HepG2 (cell line): ENCODE measurements around the gene MRS2. TPM values are rescaled to one million over a fixed set of nuclear protein-coding genes. Genes with fewer than 3 reads are reported as not detected.

Source experiments
- CC2D1A ChIP-seq: sonication (generic); formaldehyde crosslinking; IDR thresholded peaks from 2 replicates; pipeline ENCODE4 v1.8.1; 2023; ENCODE audit warnings: mild to moderate bottlenecking, missing genetic modification reagents
- CTCF ChIP-seq: sonication (generic); formaldehyde crosslinking; IDR thresholded peaks from 2 replicates; pipeline ENCODE4 v1.5.0; 2020; ENCODE audit warnings: mild to moderate bottlenecking, missing genetic modification reagents, moderate library complexity
- FOXC1 ChIP-seq: sonication (generic); formaldehyde crosslinking; IDR thresholded peaks from 2 replicates; pipeline ENCODE4 v1.8.0; 2022; ENCODE audit warnings: mild to moderate bottlenecking, missing genetic modification reagents, borderline replicate concordance
- FOXO1 ChIP-seq: sonication (generic); formaldehyde crosslinking; IDR thresholded peaks from 2 replicates; pipeline ENCODE4 v1.4.0; 2020; ENCODE audit warnings: missing genetic modification reagents
- FUBP1 ChIP-seq: sonication (generic); formaldehyde crosslinking; IDR thresholded peaks from 2 replicates; pipeline ENCODE4 v1.5.1; 2020; ENCODE audit warnings: missing genetic modification reagents, mild to moderate bottlenecking, borderline replicate concordance
- IRF2 ChIP-seq: IDR thresholded peaks from 2 replicates; pipeline ENCODE4 v1.6.1; 2018; ENCODE audit warnings: missing genetic modification reagents, missing compliant biosample characterization
- KDM5A ChIP-seq: fragments of 200-600 bp; sonication (generic); IDR thresholded peaks from 2 replicates; pipeline ENCODE4 v1.7.0; 2018; ENCODE audit warnings: antibody characterized with exemption, mild to moderate bottlenecking, low read length, borderline replicate concordance
- MNT ChIP-seq: fragments of 450-650 bp; IDR thresholded peaks from 2 replicates; pipeline ENCODE4 v1.6.1; 2016
- NFKBIZ ChIP-seq: IDR thresholded peaks from 2 replicates; pipeline ENCODE4 v1.6.1; 2018; ENCODE audit warnings: missing genetic modification reagents, missing compliant biosample characterization
- PTBP1 ChIP-seq: fragments of 200-400 bp; formaldehyde crosslinking; IDR thresholded peaks from 2 replicates; pipeline ENCODE4 v1.6.1; 2018; ENCODE audit warnings: low read length, low read depth; ENCODE audit not compliant: poor library complexity, severe bottlenecking
- SIN3B ChIP-seq: fragments of 150-350 bp; IDR thresholded peaks from 2 replicates; pipeline ENCODE4 v1.6.1; 2014; ENCODE audit warnings: low read length
- SSRP1 ChIP-seq: IDR thresholded peaks from 2 replicates; pipeline ENCODE4 v1.6.1; 2016; ENCODE audit warnings: control low read depth
- ZHX2 ChIP-seq, 2 experiments: sonication (generic) in 1 of 2; formaldehyde crosslinking in 1 of 2; IDR thresholded peaks; 2 replicates each; pipeline versions ENCODE4 v1.6.1 to v1.9.0; 2014 to 2022; ENCODE audit warnings: antibody characterized with exemption in 1 of 2, borderline replicate concordance in 1 of 2, inconsistent platforms in 1 of 2, low read depth in 1 of 2, missing genetic modification reagents in 1 of 2
- ZNF101 ChIP-seq: sonication (generic); formaldehyde crosslinking; IDR thresholded peaks from 2 replicates; pipeline ENCODE4 v1.4.0; 2020; ENCODE audit warnings: mild to moderate bottlenecking, low read depth, missing genetic modification reagents, borderline replicate concordance
- ZNF331 ChIP-seq: sonication (generic); formaldehyde crosslinking; IDR thresholded peaks from 2 replicates; pipeline ENCODE4 v1.4.0; 2020; ENCODE audit warnings: missing genetic modification reagents
- ZNF335 ChIP-seq: sonication (generic); formaldehyde crosslinking; IDR thresholded peaks from 2 replicates; pipeline ENCODE4 v1.4.0; 2020; ENCODE audit warnings: missing genetic modification reagents
- ZNF44 ChIP-seq: sonication (generic); formaldehyde crosslinking; IDR thresholded peaks from 2 replicates; pipeline ENCODE4 v1.5.1; 2020; ENCODE audit warnings: mild to moderate bottlenecking, missing genetic modification reagents
- polyA plus RNA-seq, 8 experiments: library from polyadenylated mRNA; depleted of rRNA in 3 of 8; stranded (reverse) in 7 of 8; unstranded in 1 of 8; fragments of >200 nt; fragmentation: Illumina TruSeq in 4 of 8; extraction: Trizol in 4 of 8; gene quantifications; 2 replicates each; pipeline versions ENCODE4 v1.2.1 to v1.2.3, GENCODE V29; 2011 to 2016; ENCODE audit warnings: low read depth in 4 of 8, missing spikeins in 1 of 8, mixed read lengths in 1 of 8; ENCODE audit not compliant: insufficient read depth in 1 of 8
- total RNA-seq, 5 experiments: library from RNA; depleted of rRNA; stranded (reverse); fragments of >200 nt; fragmentation: Illumina TruSeq; extraction: Trizol; gene quantifications; 2 replicates each; pipeline ENCODE4 v1.2.3, GENCODE V29; 2016; ENCODE audit warnings: low read depth in 1 of 5

MRS2 gene
- total and polyA plus RNA-seq, 2 of the 13 experiments (the other 11 are each of a cell fraction or from before 2014, with no cell fraction given) = 31.1 to 83.8 TPM

GRCh38 chr6:24357336-24358218, 45.2 kb upstream of the MRS2 start, which contains the start of gene DCDC2 (continued):
- TF ChIP-seq CTCF (peak; percentile 35), IRF2 (CRISPR knock-in tag) (peak; percentile 81), ZHX2 (IDR thresholded peaks at IDR 0.05; ENCODE audit: low read depth) (no peak), ZHX2 (CRISPR knock-in tag; IDR thresholded peaks at IDR 0.05; ENCODE audit: borderline replicate concordance) (no peak), ZNF331 (CRISPR knock-in tag) (peak; percentile 48), MNT (no peak), CC2D1A (CRISPR knock-in tag) (no peak), ZNF44 (CRISPR knock-in tag) (peak; percentile 97; the same call in 1 of the 2 replicates), PTBP1 (no peak), FOXO1 (no peak; the same call in 1 of the 2 replicates), KDM5A (0 out of 2 replicates have a peak, but pooled peaks have one; percentile 39), FOXC1 (CRISPR knock-in tag) (peak; percentile 55; the same call in 1 of the 2 replicates), SIN3B (no peak; the same call in 1 of the 2 replicates), SSRP1 (CRISPR knock-in tag) (0 out of 2 replicates have a peak, but pooled peaks have one; percentile 35), FUBP1 (CRISPR knock-in tag) (peak; percentile 92; the same call in 1 of the 2 replicates), ZNF335 (CRISPR knock-in tag) (0 out of 2 replicates have a peak, but pooled peaks have one; percentile 48), NFKBIZ (peak; percentile 88), ZNF101 (no peak)
